ENCODE measurements around the gene IQSEC1.

Gene IQSEC1

DNA sequence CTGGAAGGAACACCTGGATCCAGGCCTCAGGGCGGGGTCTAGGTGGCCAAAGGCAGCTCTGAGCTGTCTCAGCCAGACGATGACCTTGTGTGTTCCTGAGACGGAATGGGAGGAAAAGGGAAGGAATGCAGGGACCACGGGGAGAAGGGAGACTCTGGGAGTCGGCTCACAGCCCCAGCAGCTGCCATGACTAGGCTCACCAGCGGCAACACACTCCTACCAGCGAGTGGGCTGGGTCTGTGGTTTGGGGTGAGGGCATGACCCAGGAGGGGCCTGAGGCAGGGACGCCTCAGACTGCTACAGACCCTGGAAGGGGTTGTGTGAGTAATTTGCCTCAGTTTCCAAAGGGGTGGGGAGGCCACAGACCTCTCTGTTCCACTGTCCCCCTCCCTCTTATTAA, 19.8 kb downstream of the IQSEC1 start:
- no peak overlapping the region for H3K4me3 ChIP-seq (ENCODE audit: low read length)
- H3K27me3 ChIP-seq (ENCODE audit: insufficient read depth, low read length), result no peaks in the 10 kb centered on the region
- no peaks in the 10 kb centered on the region for H3K36me3 ChIP-seq (ENCODE audit: insufficient read depth, low read length)
- H3K9me3 ChIP-seq (ENCODE audit: insufficient read depth, low read depth, low read length), result no peaks in the 10 kb centered on the region
- H3K4me1 ChIP-seq (ENCODE audit: insufficient read depth, low read length), result peaks cover 8% of the 10 kb centered on the region; the same call in 1 of the 2 replicates
- WGBS, result 85% methylated on average over 8 of the region's 8 CpGs
- H3K27ac ChIP-seq (ENCODE audit: low read depth, low read length), result no peak overlapping the region
- no peak overlapping the region for H3K9ac ChIP-seq (ENCODE audit: low read depth, low read length)

DNA sequence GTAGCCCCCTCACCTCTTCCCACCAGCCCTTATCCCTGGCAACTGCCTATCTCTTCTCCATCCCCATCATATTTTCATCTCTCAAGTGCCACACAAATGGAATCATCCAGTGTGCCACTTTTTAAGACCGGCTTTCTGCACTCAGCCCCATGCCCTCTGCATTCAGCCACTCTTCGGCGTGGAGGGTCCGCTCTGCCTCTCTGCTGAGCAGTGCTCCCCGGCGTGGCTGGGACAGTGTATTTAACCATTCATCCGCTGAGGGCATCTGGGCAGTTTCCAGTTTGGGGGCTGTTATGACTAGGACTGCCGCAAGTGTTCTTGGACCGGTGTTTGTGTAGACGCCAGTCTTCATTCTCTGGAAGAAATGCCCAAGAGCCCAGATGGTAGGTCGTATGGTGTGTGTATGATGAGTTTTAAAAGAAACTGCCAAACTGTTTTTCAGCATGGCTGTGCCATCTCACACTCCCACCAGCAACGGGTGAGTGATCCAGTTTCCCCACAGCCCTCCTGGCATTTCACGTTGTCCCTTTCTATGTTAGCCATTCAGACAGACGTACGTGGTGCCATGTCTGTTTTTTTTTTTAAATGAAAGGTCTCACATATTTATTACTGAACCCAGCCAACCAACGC, 20.9 kb downstream of the IQSEC1 start:
- Histone ChIP-seq H3K9ac (ENCODE audit: low read depth, low read length) (no peak overlapping the region), H3K9me3 (ENCODE audit: insufficient read depth, low read depth, low read length) (no peaks in the 10 kb centered on the region), H3K4me3 (ENCODE audit: low read length) (no peak overlapping the region), H3K27ac (ENCODE audit: low read depth, low read length) (no peak overlapping the region), H3K36me3 (ENCODE audit: insufficient read depth, low read length) (no peaks in the 10 kb centered on the region), H3K27me3 (ENCODE audit: insufficient read depth, low read length) (no peaks in the 10 kb centered on the region), H3K4me1 (ENCODE audit: insufficient read depth, low read length) (peaks cover 8% of the 10 kb centered on the region; the same call in 1 of the 2 replicates)
- 94% methylated on average over 16 of the region's 16 CpGs for WGBS

GRCh38 chr3:13051581-13051980, 21.6 kb downstream of the IQSEC1 start:
- H3K4me1 ChIP-seq (ENCODE audit: insufficient read depth, low read length), result peaks cover 8% of the 10 kb centered on the region; the same call in 1 of the 2 replicates
- no peaks in the 10 kb centered on the region for H3K9me3 ChIP-seq (ENCODE audit: insufficient read depth, low read depth, low read length)
- WGBS, result 87% methylated on average over 6 of the region's 6 CpGs
- no peaks in the 10 kb centered on the region for H3K27me3 ChIP-seq (ENCODE audit: insufficient read depth, low read length)
- H3K36me3 ChIP-seq (ENCODE audit: insufficient read depth, low read length), result no peaks in the 10 kb centered on the region
- H3K9ac ChIP-seq (ENCODE audit: low read depth, low read length), result no peak overlapping the region
- H3K27ac ChIP-seq (ENCODE audit: low read depth, low read length), result no peak overlapping the region
- no peak overlapping the region for H3K4me3 ChIP-seq (ENCODE audit: low read length)

DNA sequence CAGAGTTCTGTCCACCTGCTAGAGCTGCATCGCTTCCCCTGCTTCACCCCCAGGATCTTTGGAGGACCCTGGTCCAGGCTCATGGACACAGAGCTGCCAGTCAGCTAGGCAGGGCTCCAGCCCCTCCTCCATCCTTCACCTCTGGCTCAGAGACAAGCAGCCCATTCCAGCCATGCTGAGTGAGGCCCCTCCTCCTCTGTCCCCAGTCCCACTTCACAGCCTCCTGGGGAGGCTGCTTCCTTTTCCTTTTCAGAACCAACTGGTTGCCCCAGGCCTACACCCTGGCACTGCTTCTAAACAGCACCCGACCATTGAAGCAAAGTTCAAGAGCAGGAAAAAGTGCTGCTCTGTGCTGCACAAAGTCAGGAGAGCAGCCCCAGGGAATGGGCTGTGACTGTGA, 22.2 kb downstream of the IQSEC1 start:
- H3K9ac ChIP-seq (ENCODE audit: low read depth, low read length), result no peak overlapping the region
- H3K36me3 ChIP-seq (ENCODE audit: insufficient read depth, low read length), result no peaks in the 10 kb centered on the region
- 52% methylated on average over 2 of the region's 2 CpGs for WGBS
- H3K9me3 ChIP-seq (ENCODE audit: insufficient read depth, low read depth, low read length), result no peaks in the 10 kb centered on the region
- H3K27me3 ChIP-seq (ENCODE audit: insufficient read depth, low read length), result no peaks in the 10 kb centered on the region
- peaks cover 8% of the 10 kb centered on the region; the same call in 1 of the 2 replicates for H3K4me1 ChIP-seq (ENCODE audit: insufficient read depth, low read length)
- no peak overlapping the region for H3K27ac ChIP-seq (ENCODE audit: low read depth, low read length)
- no peak overlapping the region for H3K4me3 ChIP-seq (ENCODE audit: low read length)

DNA sequence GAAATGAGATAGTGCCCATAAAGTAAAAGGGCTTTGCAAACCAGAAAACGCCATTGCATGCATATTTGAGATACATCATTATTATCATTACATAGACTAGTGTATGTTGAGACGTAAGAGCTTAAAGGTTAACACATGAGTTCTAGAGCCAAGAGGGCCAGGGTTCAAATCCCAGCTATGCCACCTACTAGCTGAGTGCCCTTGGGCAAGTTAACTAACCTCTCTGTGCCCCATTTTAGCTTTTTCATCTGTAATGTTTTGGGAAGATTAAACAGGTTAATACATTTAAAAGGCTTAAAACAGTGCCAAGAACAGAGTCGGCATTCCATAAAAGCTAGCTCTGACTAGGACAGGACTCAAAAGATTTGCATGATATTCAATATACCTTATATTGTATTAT, 22.8 kb downstream of the IQSEC1 start:
- peaks cover 8% of the 10 kb centered on the region; the same call in 1 of the 2 replicates for H3K4me1 ChIP-seq (ENCODE audit: insufficient read depth, low read length)
- no peaks in the 10 kb centered on the region for H3K9me3 ChIP-seq (ENCODE audit: insufficient read depth, low read depth, low read length)
- no peaks in the 10 kb centered on the region for H3K36me3 ChIP-seq (ENCODE audit: insufficient read depth, low read length)
- H3K9ac ChIP-seq (ENCODE audit: low read depth, low read length), result no peak overlapping the region
- 95% methylated on average over 2 of the region's 3 CpGs for WGBS
- H3K27me3 ChIP-seq (ENCODE audit: insufficient read depth, low read length), result no peaks in the 10 kb centered on the region
- H3K4me3 ChIP-seq (ENCODE audit: low read length), result no peak overlapping the region
- no peak overlapping the region for H3K27ac ChIP-seq (ENCODE audit: low read depth, low read length)

DNA sequence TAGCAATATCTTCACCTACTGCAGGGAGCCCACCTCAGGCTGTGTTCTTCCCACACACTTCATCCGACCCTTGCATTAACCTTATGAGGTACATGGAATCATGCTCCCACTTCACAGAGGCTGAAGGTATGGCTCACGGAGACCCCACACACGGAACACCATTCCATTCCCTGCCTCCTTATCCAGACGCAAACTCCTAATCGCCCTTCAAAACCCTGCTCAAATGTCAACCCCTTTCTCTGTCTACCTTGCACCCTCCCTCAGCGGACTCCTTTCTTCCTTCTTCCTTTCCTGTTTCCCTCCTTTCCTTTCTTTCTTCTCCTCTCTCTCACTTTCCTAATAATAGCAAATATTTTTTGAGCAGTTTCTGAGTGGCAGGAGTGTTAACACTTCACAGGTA, 23.8 kb downstream of the IQSEC1 start:
- Histone ChIP-seq H3K9me3 (ENCODE audit: insufficient read depth, low read depth, low read length) (no peaks in the 10 kb centered on the region), H3K27ac (ENCODE audit: low read depth, low read length) (no peak overlapping the region), H3K27me3 (ENCODE audit: insufficient read depth, low read length) (no peaks in the 10 kb centered on the region), H3K4me3 (ENCODE audit: low read length) (no peak overlapping the region), H3K9ac (ENCODE audit: low read depth, low read length) (no peak overlapping the region), H3K4me1 (ENCODE audit: insufficient read depth, low read length) (peaks cover 15% of the 10 kb centered on the region), H3K36me3 (ENCODE audit: insufficient read depth, low read length) (no peaks in the 10 kb centered on the region)
- WGBS, result 93% methylated on average over 6 of the region's 6 CpGs

DNA sequence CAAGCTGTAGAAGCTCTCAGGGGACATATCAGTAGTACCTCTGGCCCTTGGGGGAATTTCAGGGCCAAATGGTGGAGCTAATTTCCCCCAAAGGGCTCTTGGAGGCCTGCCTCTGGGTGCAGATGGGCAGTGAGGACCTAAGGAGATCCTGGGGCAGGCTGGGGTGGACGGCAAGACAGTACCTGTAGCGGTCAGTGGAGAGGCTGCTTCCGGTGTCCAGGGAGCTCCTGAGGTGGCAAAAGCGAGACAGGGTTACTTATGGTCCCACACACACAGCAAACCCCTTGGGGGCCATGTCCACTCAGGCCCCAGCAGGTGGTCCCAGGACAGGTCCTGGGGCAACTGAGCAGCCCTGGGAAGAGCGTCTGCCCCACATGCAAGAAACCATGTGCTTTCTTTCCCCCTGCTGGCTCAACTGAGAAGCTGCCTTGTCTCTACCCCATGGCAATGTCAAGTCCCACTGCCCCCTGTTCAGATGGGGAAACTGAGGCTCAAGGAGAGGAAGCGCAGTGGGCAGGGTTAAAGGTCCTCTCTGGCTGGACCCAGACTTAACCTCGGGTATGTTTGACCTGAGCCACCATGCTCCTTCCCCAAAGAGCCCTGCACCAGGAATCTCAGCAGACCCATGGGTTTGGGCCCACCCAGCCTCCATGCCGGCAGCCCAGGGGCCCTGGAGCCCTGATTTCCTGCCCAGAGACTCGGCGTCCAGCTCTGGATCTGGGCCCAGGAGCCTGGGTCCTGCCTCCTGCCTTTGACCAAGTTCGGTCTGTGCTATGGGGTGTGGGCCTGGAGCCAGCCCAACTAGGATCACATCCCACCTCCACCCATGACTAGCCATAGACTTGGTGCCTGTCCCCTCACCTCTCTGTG, 25.7 kb downstream of the IQSEC1 start:
- WGBS, result 88% methylated on average over 11 of the region's 11 CpGs
- no peak overlapping the region for H3K4me3 ChIP-seq (ENCODE audit: low read length)
- no peaks in the 10 kb centered on the region for H3K36me3 ChIP-seq (ENCODE audit: insufficient read depth, low read length)
- no peaks in the 10 kb centered on the region for H3K27me3 ChIP-seq (ENCODE audit: insufficient read depth, low read length)
- H3K27ac ChIP-seq (ENCODE audit: low read depth, low read length), result no peak overlapping the region
- no peak overlapping the region for H3K9ac ChIP-seq (ENCODE audit: low read depth, low read length)
- peaks cover 15% of the 10 kb centered on the region for H3K4me1 ChIP-seq (ENCODE audit: insufficient read depth, low read length)
- no peaks in the 10 kb centered on the region for H3K9me3 ChIP-seq (ENCODE audit: insufficient read depth, low read depth, low read length)

DNA sequence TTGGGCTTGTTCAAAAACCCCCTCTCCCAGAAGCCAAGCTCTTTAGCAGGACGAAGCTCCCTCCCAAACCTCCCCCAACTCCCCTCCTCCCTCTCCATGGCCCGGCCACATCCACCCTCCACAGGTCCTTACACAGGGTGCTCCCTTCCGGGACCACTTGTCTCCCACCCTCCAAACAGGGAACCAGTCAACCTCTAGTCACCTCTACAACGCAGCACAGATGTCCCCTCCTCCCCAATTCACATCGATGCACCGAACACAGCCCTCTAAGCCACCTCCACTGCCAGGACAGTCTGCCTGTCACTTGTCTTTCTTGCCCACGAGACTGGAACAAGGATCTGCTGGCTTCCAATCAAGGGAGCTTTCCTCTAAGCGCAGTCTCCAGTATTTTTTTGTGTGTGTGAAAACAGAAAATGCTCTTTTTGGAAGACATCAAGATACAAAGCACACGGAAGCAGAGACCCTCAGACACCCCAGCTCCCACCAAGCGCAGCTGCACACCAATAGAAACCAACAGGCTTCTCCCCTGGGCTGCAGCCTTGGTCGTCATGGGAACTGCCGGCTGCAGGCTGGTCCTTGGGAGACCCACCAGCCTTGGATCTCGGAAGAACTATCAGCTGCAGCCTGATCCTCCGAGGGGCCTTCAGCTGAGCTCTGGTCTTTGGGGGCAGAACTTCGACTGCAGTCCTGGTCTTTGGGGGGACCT, 26.5 kb downstream of the IQSEC1 start:
- no peak overlapping the region for H3K4me3 ChIP-seq (ENCODE audit: low read length)
- 87% methylated on average over 15 of the region's 15 CpGs for WGBS
- H3K9ac ChIP-seq (ENCODE audit: low read depth, low read length), result no peak overlapping the region

DNA sequence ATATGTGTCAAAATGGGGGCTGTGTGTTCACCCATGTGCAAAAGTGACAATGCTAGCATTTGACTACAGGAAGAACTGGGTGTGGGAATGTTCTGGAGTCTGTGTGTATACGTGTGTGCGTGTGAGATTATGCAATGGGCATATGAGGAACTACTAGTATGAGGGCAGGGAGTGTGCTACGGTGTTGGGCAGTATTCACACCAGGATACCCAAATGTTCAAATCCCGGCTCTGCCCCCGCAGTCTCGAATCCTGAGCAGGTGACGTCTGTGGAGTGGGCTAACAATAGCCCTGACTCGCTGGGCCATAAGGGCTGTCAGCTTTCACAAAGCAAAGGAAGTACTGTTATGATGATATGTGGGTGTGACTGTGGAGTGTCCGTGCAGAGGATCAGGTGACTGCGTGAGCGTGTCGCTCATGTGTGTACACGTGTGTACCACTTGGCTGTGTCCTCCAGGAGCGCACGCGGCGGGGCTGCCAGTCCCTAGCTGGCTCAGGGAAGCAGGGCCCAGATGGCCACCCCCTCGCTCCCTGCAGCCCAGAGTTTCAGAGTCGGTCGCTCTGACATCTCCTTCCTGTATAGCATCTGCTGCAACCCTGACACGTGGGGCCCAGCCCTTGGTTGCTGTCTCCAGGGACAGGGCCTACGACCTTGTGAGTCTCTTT, 27.2 kb downstream of the IQSEC1 start:
- Histone ChIP-seq H3K4me1 (ENCODE audit: insufficient read depth, low read length) (peaks cover 10% of the 10 kb centered on the region), H3K36me3 (ENCODE audit: insufficient read depth, low read length) (no peaks in the 10 kb centered on the region), H3K27me3 (ENCODE audit: insufficient read depth, low read length) (no peaks in the 10 kb centered on the region), H3K9me3 (ENCODE audit: insufficient read depth, low read depth, low read length) (no peaks in the 10 kb centered on the region), H3K9ac (ENCODE audit: low read depth, low read length) (no peak overlapping the region), H3K27ac (ENCODE audit: low read depth, low read length) (no peak overlapping the region), H3K4me3 (ENCODE audit: low read length) (no peak overlapping the region)
- 89% methylated on average over 22 of the region's 22 CpGs for WGBS

More for the DNA sequence above, 26.5 kb downstream of the IQSEC1 start:
- Histone ChIP-seq H3K27ac (ENCODE audit: low read depth, low read length) (no peak overlapping the region), H3K4me1 (ENCODE audit: insufficient read depth, low read length) (peaks cover 15% of the 10 kb centered on the region), H3K36me3 (ENCODE audit: insufficient read depth, low read length) (no peaks in the 10 kb centered on the region), H3K27me3 (ENCODE audit: insufficient read depth, low read length) (no peaks in the 10 kb centered on the region), H3K9me3 (ENCODE audit: insufficient read depth, low read depth, low read length) (no peaks in the 10 kb centered on the region)

DNA sequence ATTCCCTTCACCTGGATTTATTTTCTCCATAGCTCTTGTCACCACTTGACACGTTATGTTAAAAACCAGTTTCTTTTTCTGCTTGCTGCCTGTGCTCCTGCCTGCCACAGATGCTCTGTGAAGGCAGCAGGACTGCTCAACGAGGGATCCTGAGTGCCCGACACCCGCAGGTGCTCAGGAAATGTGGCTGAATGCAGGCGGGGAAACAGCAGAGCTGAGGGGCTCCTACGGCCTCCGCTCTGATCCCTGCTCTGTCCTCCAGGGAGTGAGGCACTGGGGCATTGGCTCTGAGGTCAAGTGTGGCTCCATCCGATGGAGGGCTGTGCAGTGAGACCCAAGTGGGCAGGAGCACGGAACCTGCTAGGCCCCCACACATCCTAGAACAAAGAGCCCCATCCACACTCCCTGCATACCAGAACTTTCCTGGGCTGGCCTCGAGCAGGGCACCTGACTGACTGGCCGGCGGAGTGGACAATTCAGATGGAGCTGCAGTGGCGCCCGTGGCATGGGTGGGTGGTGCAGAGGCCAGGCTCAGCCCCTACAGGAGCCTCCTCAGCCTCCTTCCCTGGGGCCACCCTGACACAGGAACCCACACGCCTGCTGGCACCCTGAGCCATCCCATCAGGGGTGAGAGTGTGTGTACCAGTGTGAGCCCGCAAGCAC, 27.9 kb downstream of the IQSEC1 start:
- H3K9me3 ChIP-seq (ENCODE audit: insufficient read depth, low read depth, low read length), result no peaks in the 10 kb centered on the region
- H3K36me3 ChIP-seq (ENCODE audit: insufficient read depth, low read length), result no peaks in the 10 kb centered on the region
- H3K27me3 ChIP-seq (ENCODE audit: insufficient read depth, low read length), result no peaks in the 10 kb centered on the region
- no peak overlapping the region for H3K9ac ChIP-seq (ENCODE audit: low read depth, low read length)
- peaks cover 6% of the 10 kb centered on the region for H3K4me1 ChIP-seq (ENCODE audit: insufficient read depth, low read length)
- H3K4me3 ChIP-seq (ENCODE audit: low read length), result no peak overlapping the region
- WGBS, result 90% methylated on average over 16 of the region's 16 CpGs
- no peak overlapping the region for H3K27ac ChIP-seq (ENCODE audit: low read depth, low read length)

Measured in HUES64 (cell line).